OCI-LY1 (cell line): ENCODE measurements around the gene CXorf66.

Experiments used
- EZH2 ChIP-seq: fragments of 200-600 bp; sonication (generic), shearing (Covaris generic); IDR thresholded peaks from 2 replicates; pipeline ENCODE4 v1.8.0; 2017; ENCODE audit warnings: borderline replicate concordance, mixed run types, mild to moderate bottlenecking, antibody characterized with exemption, low read length, moderate library complexity, mixed read lengths
- TF ChIP-seq, protein P1 (sequence below): fragments of 200-600 bp; sonication (generic), shearing (Covaris generic); IDR thresholded peaks from 2 replicates; pipeline ENCODE4 v1.5.1; 2017; ENCODE audit warnings: mild to moderate bottlenecking, antibody characterized with exemption, low read length, moderate library complexity, mixed read lengths

DNA sequence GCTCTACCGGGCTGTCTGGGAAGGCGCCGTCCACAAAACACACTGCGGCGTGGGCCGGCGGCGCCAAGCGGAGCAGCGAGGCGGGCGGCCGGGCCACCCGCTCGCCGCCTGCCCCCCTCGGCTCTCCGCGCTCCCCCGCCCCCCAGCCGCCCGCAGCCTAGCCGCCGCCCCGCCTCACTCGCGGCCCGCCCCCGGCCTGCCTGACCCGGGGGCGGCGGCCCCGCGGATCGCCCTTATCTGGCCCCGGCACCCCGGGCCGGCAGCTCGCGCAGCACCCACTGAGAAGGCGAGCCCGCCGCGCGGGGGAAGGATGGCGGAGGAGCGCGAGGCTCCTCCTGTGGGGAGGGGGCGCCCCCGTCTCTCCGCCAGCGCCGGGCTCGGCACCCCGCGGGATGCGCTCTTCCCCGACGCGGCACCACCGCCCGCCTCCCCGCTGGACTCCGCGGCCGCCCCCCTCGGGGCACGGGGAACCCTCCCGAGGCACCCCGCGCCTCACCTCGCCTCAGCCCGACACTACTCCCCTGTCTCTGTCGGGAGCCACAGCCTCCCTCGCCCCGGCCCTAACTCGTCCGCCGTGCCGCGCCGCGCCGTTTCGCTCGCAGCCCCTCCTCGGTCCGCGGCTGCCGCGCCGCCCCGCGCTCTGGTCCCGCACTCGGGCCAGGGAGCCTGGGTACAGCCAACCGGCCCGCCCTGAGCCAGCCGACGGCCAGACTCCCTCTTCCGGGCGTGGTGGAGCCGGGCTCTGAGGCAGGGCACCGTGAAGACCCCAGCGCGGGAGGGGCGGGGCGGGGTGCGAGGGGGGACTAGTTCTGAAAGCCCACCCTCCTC lies 33.0 kb downstream of the CXorf66 start:
- TF ChIP-seq, protein P1, sequence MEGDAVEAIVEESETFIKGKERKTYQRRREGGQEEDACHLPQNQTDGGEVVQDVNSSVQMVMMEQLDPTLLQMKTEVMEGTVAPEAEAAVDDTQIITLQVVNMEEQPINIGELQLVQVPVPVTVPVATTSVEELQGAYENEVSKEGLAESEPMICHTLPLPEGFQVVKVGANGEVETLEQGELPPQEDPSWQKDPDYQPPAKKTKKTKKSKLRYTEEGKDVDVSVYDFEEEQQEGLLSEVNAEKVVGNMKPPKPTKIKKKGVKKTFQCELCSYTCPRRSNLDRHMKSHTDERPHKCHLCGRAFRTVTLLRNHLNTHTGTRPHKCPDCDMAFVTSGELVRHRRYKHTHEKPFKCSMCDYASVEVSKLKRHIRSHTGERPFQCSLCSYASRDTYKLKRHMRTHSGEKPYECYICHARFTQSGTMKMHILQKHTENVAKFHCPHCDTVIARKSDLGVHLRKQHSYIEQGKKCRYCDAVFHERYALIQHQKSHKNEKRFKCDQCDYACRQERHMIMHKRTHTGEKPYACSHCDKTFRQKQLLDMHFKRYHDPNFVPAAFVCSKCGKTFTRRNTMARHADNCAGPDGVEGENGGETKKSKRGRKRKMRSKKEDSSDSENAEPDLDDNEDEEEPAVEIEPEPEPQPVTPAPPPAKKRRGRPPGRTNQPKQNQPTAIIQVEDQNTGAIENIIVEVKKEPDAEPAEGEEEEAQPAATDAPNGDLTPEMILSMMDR, result no peak
- no peak for TF ChIP-seq EZH2
